Lung (tissue), 12 donors: Measurements from ENCODE around the gene MRO. TPM values are rescaled to one million over a fixed set of nuclear protein-coding genes. Genes with fewer than 3 reads are reported as not detected.

Experiments
- ATAC-seq: fragments of 200-7000 bp; cut with Tn5 transposase; one replicate; pipeline ENCODE4 v1.9.1; 2020; ENCODE audit warnings: moderate number of reproducible peaks; ENCODE audit not compliant: insufficient read depth, low FRiP score
- DNase-seq, 3 donors: peaks; one replicate each; pipeline ENCODE4 v3.0.0-alpha.2; 2013 to 2017
- H3K27ac ChIP-seq, 2 donors: one replicate each; pipeline ENCODE4 v1.5.1; 2013; ENCODE audit warnings: mild to moderate bottlenecking in 2 of 2, moderate library complexity in 2 of 2, control low read depth in 1 of 2, inconsistent platforms in 1 of 2, low read depth in 1 of 2, low read length in 1 of 2
- H3K27me3 ChIP-seq, 3 donors: one replicate each; pipeline ENCODE4 v1.5.1; 2013; ENCODE audit warnings: low read length in 2 of 3; ENCODE audit not compliant: control insufficient read depth in 3 of 3, insufficient read depth in 3 of 3
- H3K36me3 ChIP-seq, 4 donors: one replicate each; pipeline ENCODE4 v1.5.1; 2013; ENCODE audit warnings: low read length in 4 of 4, mild to moderate bottlenecking in 1 of 4, moderate library complexity in 1 of 4; ENCODE audit not compliant: control insufficient read depth in 4 of 4, insufficient read depth in 4 of 4
- H3K4me1 ChIP-seq, 5 donors: one replicate each; pipeline ENCODE4 v1.5.1; 2013; ENCODE audit warnings: low read length in 5 of 5, mild to moderate bottlenecking in 2 of 5, moderate library complexity in 1 of 5; ENCODE audit not compliant: control insufficient read depth in 5 of 5, insufficient read depth in 5 of 5
- H3K4me3 ChIP-seq: one replicate; pipeline ENCODE4 v1.5.1; 2013; ENCODE audit warnings: mild to moderate bottlenecking, control low read depth, moderate library complexity
- H3K9ac ChIP-seq, 2 donors: one replicate each; pipeline ENCODE4 v1.5.1; 2013; ENCODE audit warnings: low read length in 2 of 2, control low read depth in 1 of 2; ENCODE audit not compliant: insufficient read depth in 1 of 2
- H3K9me3 ChIP-seq, 4 donors: one replicate each; pipeline ENCODE4 v1.5.1; 2013; ENCODE audit warnings: low read length in 3 of 4, mild to moderate bottlenecking in 1 of 4, moderate library complexity in 1 of 4; ENCODE audit not compliant: control insufficient read depth in 4 of 4, insufficient read depth in 3 of 4
- CTCF ChIP-seq: IDR thresholded peaks from 2 replicates; pipeline ENCODE4 v1.5.1; 2012; ENCODE audit warnings: mild to moderate bottlenecking; ENCODE audit errors: control extremely low read depth, extremely low read depth
- WGBS, 2 donors: extraction: QIAGEN DNeasy Blood & Tissue Kit; methylation state at CpG; one replicate each; pipeline ENCODE4 v1.1.7; 2013; 5-methylcytosine and 5-hydroxymethylcytosine counted together
- polyA plus RNA-seq, 2 donors: library from polyadenylated mRNA; stranded (reverse); fragments of 200-250 nt; gene quantifications; one replicate each; pipeline ENCODE4 v1.2.1, GENCODE V29; 2013
- total RNA-seq, 2 donors: library from RNA; depleted of rRNA in 1 of 2; stranded (reverse); fragments of >200 nt in 1 of 2; gene quantifications; one replicate each; pipeline ENCODE4 v1.2.1, GENCODE V29; 2014 to 2021
- donor health status: control.
- donor health status: control.
- donor health status: Bipolar disorder and iron deficiency.
- donor health status: healthy.
- donor health status: DM: yes; HTN: yes; CAD: no.

The MRO gene
- total and polyA plus RNA-seq, 4 donors = 0.05 to 0.71 (median 0.22) TPM

- Histone ChIP-seq H3K4me3 (no peak overlapping the region), H3K36me3 (no peaks in the 10 kb centered on the region), H3K27me3 (no peaks in the 10 kb centered on the region), H3K27ac (no peak overlapping the region), H3K9me3 (no peaks in the 10 kb centered on the region), H3K4me1 (peaks cover 0 to 4% (median 0%) of the 10 kb centered on the region in 5 donors), H3K9ac (no peak overlapping the region)
- WGBS, 2 donors = 68 to 82% methylated on average over 7 of the region's 7 CpGs
- DNase-seq (no peak), ATAC-seq (no peak)
- no peak for TF ChIP-seq CTCF
These were observed 28.3 kb upstream of the MRO start for GRCh38 chr18:50848061-50848551.

- no peak for TF ChIP-seq CTCF
- WGBS, 2 donors = 92 to 95% methylated on average over 4 of the region's 4 CpGs
- Histone ChIP-seq H3K36me3 (no peaks in the 10 kb centered on the region), H3K4me3 (no peak overlapping the region), H3K9me3 (no peaks in the 10 kb centered on the region), H3K27me3 (no peaks in the 10 kb centered on the region), H3K4me1 (peaks cover 0 to 4% (median 0%) of the 10 kb centered on the region in 5 donors), H3K9ac (no peak overlapping the region), H3K27ac (no peak overlapping the region)
- ATAC-seq (no peak), DNase-seq (no peak)
These were observed 27.4 kb upstream of the MRO start for GRCh38 chr18:50847192-50847591.

- H3K27me3 ChIP-seq = no peaks in the 10 kb centered on the region
- 94 to 96% methylated on average over 3 of the region's 3 CpGs for WGBS, 2 donors
- DNase-seq (no peak), ATAC-seq (no peak)
- TF ChIP-seq CTCF = no peak
- no peak overlapping the region for H3K27ac ChIP-seq
- H3K4me3 ChIP-seq = no peak overlapping the region
- peaks cover 0 to 4% (median 0%) of the 10 kb centered on the region in 5 donors for H3K4me1 ChIP-seq
- H3K9ac ChIP-seq = no peak overlapping the region
- no peaks in the 10 kb centered on the region for H3K9me3 ChIP-seq
- H3K36me3 ChIP-seq = no peaks in the 10 kb centered on the region
These were observed 25.1 kb upstream of the MRO start for GRCh38 chr18:50844960-50845359.

- DNase-seq (no peak), ATAC-seq (no peak)
- 79 to 87% methylated on average over 6 of the region's 6 CpGs for WGBS, 2 donors
- no peak for TF ChIP-seq CTCF
- Histone ChIP-seq H3K36me3 (no peaks in the 10 kb centered on the region), H3K4me3 (no peak overlapping the region), H3K27ac (no peak overlapping the region), H3K9me3 (no peaks in the 10 kb centered on the region), H3K27me3 (no peaks in the 10 kb centered on the region), H3K4me1 (peaks cover 0 to 4% (median 0%) of the 10 kb centered on the region in 5 donors), H3K9ac (no peak overlapping the region)
These were observed 24.7 kb upstream of the MRO start for GRCh38 chr18:50844554-50844953.
